Muscle of back (tissue), 11 donors: Measurements from ENCODE around the gene GDF2. TPM values are rescaled to one million over a fixed set of nuclear protein-coding genes. Genes with fewer than 3 reads are reported as not detected.

Experiments
- DNase-seq, 3 donors: peaks; one replicate each; pipeline versions ENCODE4 v3.0.0 to v3.0.0-alpha.2; 2013
- polyA plus RNA-seq, 10 donors: library from polyadenylated mRNA; unstranded; fragments of 120-200 nt; gene quantifications; one replicate each; pipeline ENCODE4 v1.2.1, GENCODE V29; 2013; ENCODE audit not compliant: insufficient read length in 10 of 10

Gene GDF2
- polyA plus RNA-seq, 10 donors: not detected

DNA sequence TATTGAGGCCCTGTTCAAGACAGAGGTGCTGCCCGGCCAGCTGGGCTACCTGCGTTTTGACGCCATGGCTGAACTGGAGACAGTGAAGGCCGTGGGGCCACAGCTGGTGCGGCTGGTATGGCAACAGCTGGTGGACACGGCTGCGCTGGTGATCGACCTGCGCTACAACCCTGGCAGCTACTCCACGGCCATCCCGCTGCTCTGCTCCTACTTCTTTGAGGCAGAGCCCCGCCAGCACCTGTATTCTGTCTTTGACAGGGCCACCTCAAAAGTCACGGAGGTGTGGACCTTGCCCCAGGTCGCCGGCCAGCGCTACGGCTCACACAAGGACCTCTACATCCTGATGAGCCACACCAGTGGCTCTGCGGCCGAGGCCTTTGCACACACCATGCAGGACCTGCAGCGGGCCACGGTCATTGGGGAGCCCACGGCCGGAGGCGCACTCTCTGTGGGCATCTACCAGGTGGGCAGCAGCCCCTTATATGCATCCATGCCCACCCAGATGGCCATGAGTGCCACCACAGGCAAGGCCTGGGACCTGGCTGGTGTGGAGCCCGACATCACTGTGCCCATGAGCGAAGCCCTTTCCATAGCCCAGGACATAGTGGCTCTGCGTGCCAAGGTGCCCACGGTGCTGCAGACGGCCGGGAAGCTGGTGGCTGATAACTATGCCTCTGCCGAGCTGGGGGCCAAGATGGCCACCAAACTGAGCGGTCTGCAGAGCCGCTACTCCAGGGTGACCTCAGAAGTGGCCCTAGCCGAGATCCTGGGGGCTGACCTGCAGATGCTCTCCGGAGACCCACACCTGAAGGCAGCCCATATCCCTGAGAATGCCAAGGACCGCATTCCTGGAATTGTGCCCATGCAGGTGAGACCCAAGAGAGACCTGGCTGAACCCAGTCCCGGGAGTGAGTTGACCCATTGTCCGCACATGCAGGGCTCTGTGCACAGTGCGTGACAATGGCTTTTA, 28.7 kb downstream of the GDF2 start:
- no peak for DNase-seq

DNA sequence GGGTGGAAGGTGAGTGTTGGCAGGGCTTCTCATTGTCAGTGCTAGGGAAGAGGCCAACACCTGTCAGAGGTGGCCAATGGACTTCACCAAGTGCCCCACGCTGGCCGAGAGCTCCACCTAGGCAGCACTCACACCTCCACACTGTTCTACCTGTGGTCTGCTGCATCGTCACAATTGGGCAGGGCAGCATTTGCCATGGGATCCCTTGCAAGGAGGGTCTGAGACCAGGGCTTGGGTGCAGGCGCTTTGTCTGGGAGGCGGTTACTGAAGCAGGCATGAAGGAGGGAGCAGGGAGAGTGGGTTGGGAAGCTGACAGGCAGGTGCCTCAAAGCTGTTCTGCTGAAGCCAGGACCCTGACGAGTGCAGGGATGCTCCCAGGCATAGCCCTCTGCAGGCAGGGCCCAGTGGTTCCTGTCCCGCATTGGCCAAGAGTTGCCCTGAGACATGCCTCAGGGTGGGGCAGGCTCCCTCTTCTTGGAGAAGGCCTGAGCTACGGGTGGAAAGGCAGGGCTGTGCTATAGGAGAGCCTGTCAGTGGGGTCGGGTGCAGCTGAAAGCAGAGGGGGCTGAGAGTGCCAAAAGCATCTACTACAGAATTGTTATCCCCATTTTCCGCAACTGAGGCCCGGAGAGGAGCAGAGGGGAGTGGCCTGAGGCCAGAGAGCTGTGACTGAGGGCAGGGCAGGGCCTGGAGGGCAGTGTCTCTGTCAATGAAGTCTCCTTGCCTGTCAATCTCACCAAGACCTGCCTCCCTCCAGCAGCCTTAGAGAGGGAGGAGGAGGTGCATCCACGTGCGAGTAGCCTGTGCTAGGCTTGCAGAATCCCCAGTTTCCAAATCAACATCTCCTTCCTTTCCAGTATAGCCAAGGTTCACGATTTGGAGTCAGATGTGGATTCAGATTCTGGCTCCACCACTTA, 29.9 kb downstream of the GDF2 start:
- no peak for DNase-seq

DNA sequence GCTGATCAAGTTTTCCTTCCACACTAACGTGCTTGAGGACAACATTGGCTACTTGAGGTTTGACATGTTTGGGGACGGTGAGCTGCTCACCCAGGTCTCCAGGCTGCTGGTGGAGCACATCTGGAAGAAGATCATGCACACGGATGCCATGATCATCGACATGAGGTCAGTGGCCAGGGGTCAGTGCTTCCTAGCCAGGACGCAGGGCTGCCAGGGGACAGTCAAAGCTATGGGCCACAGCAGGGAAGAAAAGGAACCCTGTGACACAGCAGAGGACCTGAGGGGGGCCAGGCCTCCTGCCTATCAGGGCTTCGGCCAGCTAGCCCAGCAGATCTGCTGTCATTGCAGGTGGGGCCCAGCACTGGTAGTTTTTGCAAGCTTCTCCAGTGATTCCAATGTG, 31.1 kb downstream of the GDF2 start:
- DNase-seq: no peak

DNA sequence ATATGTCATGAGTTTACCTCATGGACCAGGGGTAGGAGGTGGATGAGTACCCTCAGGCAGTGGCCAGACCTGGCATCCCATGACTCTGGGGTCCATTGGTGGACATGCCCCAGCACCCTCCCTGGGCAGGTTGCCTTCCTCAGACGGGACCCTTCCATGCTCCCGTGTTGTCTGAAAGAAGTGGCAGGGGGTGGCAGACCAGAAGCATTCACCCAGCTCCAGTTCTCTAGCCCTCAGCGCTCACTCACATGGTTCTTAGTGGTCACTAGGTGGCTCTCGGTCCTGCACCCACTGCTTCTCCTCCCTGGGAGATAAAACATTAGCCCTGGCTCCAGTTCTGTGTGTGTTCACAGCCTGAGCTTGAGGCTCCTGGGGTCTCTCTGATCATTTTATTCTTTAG, 31.9 kb downstream of the GDF2 start:
- DNase-seq: no peak

DNA sequence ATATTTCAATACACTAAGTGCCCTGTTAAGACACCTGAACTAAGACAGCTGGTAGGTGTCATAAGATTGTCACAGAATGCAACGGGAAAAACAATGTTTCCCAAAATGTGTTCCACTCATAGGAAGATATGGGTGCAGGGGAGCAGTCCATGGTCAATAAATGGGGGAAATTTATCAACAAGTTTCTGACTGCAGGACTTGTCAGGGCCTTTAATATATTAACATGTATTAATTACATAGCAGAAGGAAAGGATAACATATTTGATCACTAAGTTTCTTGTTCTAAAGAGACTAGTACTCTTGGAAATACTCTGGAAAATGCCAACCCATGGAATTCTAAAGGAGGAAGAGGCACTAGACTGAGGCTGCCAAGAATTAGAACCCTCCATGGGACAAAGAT, 32.6 kb downstream of the GDF2 start:
- DNase-seq: no peak

DNA sequence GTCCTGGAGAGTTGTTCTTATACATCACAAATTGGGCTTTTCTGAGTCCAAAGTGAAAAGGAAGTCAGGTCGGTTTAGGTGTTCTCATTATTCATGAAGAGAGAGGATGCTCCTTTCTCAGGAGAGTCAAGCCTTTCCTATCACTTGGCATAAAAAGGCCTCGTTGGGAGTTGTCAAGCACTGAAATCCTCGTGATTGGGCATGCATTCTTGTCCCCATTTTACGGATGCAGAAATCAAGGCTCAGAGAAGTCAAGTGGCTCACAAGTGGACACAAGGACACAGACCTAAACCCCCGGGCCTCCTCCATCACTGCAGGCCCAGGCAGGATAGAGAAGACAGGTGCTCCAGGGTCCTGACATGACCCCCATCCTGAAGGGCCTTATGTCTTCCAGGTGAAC, 34.5 kb downstream of the GDF2 start:
- no peak for DNase-seq

DNA sequence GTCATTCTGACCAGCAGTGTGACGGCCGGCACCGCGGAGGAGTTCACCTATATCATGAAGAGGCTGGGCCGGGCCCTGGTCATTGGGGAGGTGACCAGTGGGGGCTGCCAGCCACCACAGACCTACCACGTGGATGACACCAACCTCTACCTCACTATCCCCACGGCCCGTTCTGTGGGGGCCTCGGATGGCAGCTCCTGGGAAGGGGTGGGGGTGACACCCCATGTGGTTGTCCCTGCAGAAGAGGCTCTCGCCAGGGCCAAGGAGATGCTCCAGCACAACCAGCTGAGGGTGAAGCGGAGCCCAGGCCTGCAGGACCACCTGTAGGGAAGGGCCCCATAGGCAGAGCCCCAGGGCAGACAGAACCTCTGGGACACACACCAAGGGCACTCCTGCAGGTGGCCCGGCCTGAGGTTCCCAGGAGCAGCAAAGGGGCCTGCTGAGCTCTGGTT, 34.9 kb downstream of the GDF2 start:
- no peak for DNase-seq

DNA sequence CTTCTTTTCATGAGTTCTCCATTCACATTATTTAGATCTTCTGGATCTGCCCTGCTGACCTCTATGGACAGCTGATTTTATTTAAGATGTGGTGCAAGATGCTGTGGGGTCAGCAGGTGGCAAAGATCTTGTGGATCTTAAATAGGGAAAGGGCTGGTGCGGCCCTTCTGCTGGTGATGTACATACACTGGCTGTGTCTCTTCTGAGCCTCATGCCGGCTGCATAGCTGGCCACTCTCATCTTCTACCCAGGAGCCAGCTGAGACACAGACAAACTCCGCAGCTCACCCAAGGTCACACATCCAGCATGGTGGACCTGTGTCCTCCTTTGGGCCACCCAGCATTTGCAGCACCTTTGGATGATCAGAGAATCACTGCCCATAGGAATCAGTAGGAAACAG, 35.7 kb downstream of the GDF2 start:
- DNase-seq: no peak

DNA sequence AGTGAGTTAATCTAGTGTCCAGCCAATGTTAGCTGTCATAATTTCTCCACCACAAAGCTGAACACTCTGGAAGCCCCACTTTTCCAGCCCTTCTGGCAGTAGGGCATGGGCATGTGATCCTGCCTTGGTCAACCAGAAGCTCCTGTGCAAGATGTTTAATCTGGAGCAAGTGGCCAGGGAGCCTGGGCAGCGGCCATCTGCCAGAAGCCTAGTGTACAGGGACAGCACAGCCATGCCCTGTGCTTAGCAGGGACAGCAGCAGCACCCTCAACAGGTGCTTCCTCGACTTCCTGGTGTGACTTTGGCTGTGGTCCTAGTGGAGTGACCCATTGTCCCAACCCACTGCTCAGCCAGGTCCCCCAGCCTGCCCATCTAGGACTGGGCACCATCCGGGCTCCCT, 36.2 kb downstream of the GDF2 start:
- DNase-seq: no peak

DNA sequence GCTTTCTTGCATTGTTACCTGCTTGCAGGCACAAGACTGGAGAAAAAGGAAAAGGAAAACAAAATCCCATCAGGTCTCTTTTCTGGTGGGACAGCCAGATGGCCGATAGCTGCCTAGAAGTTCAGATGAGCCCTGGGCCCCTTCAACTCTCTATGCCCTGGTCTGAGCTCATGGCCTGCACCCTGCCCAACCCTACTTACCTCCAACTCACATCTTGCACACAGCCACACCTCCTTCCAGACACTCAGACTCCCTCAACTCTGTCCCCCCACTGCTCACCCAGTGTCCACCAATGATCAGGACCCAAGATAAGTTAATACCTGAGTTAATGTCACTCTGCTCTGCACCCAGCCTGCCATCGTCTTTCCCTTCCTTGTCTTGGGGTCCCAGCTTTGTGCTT, 36.8 kb downstream of the GDF2 start:
- DNase-seq: no peak

DNA sequence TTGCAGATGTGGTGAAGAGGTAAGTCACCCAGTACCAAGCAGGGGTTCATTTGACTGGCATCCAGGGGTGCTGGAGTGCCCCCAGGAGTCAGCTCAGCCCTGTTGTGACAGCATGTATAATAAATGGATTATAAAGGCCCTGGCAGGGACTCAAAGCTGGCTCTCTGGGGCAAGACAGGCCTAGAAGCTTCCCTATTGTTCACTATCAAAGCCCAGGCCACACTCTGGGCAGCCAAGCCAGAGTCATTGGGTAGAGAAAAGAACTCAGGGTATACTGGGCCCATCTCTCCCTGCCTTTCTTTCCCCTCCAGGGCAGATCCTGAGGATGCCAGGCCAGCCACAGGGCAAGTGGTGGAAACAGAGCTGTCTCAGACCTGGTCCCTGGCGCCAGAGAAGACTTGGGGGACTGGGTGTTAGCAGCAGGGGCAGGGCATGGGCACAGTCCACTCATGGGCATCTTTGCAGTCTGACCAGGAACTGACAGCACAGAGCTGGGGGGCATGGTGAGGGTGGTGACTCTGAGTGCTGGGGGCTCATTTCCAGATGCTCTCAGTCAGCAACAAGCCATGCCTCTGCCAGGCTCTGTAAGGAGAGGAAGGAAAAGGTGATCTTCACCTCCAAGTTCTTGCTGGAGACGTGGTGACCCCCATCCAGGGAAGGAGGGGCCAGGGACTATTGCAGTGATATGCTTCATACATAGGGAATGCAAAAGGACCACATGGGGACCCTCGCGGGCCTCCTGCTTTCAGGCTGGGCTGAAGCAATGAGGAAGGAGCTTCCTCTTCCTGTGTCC, 37.6 kb downstream of the GDF2 start:
- no peak for DNase-seq

DNA sequence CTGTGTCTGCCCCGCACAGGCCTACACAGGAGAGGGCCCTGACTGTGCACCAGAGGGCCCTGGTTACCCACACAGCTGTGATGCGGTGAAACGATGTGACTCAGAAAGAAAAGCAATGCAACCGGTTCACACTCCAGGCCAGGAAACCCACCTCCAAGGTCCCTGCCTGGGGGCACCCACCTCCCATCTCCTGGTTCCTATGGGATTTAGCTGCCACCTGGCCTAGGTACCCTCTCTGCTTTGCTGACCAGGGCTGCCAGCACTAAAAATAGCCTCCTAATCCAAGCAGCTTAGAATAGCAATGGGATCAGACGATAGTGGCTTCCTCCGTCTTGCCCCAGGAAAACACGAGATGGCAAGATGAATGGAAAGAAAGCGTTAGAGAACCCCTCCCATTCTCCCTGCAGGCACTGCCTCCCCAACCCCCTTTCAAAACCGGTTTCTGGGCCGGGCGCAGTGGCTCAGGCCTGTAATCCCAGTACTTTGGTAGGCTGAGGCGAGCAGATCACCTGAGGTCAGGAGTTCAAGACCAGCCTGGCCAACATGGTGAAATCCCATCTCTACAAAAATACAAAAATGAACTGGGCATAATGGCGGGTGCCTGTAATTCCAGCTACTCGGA, 38.3 kb downstream of the GDF2 start:
- DNase-seq: no peak

DNA sequence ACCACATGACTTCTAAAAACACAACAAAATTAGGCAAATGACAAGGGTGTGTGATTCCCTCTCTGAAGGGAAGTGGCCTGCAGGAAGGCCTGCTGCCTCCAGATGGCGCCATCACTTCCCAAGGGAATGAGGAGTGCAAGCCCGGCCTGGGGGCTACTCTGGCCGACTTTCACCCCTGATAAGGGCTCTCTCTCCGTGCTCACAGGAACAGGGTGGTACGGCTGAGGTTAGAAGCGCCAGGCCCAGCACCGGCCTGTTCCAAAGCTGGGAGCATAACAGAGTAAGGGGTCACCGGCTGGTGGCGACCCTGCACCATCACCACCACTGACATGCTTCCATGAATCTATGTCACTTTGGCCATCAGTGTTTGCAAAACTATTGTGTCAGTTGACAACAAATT, 39.0 kb downstream of the GDF2 start:
- DNase-seq: no peak

DNA sequence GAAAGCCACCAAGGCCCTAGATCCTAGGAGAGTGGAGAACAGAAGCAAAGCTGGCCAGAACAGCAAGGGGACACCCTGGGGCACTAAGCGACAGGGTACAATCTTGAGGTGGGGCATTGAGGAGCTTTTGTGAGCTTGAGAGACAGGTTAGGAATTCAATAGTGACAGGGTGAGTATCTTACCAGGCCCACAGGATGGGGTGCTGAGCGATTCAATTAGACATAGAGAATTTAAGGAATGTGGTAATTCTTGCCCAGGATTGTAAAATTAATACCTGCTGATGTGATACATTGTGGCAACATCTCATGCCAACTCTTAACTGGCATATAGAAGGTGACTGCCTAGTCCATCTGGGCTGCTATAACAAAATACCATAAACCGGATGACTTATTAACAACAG, 39.9 kb downstream of the GDF2 start:
- no peak for DNase-seq

DNA sequence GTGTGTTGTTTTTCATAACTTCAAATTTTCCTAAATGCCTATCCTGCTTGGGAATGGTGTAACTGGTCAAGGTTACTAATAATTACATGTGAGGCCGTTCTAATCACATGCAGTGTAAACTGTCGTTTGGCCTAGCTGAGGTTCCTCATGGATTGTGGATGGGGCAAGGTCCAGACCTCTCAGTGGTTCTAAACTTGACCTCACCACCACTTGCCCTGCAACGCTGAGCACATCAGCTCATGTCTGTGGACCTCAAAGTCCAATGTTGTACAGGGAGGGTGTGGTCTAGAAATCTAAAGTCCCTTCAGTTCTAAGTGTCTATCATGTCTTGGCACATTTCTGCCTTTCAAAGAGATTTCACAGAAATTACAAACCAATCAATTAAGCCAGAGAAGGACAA, 41.5 kb downstream of the GDF2 start:
- DNase-seq: no peak

DNA sequence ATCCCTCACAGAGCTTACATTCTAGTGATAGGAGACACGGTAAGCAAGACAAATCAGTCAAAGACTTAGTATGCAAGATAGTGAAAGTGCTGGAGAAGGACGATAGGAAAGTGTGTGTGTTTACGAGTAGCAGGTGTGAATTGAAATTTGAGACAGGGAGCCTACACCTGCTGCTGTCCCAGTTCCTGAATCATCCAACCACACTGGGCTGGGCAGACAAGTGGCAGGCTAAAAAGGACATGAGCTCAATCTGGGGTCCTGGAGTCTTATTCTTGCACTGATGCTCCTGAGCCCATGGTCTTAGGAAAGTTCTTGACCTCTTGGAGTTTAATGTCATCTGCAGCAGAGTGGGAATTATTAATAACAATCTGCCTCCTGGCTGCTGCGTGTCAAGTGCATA, 42.1 kb downstream of the GDF2 start:
- no peak for DNase-seq

DNA sequence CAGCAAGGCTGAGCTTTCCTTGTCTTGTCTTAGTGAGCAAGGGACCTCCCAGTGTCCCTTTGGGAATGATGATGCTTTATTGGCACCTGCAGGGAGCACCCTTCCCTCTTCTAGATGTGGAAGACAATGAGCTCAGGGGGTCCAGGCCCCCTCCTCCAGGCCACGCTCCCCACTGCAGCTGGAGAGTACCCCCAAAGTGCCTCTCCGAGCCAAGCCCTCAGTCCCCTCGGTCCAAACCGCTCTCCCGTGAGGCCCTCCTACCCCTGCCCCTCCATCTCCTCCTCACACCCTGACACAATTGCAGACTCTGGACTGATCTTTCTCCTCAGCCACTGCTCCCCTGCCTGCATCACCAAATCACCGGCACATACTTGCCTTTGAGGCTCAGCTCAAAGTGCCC, 42.7 kb downstream of the GDF2 start:
- no peak for DNase-seq

DNA sequence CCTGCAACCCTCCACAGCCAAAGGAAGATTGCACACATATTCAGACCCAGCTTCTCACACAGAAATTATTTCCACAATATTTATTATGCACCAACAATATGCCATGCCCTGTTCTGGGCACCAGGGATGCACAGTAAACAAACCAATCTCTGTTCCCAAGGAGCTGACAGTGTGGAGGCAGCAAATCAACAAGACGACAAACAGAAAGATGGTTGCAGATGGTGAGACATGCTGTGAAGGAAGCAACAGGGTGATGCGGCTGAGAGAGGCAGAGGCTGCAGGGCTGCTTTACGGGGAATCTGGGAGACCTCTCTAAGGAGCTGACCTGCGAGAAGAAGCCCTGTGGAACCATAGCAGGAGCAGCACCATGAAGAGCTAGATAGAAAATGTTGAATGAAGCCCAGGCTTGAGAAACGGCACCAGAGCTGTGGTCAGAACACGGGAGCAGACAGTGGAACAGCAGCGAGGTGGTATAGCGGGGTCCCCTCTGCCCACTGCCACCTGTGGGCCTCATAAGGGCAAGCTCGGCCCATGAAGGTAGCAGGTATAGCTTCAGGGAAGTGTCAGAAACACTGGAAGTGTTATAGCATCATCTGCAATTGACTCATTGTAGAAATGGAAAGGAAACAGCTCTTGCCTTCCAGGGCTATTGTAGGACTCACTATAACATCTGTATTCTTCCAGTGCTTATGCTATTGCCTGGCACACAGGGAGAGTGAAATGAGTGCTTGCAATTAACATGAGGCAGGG, 43.4 kb downstream of the GDF2 start:
- DNase-seq: no peak

DNA sequence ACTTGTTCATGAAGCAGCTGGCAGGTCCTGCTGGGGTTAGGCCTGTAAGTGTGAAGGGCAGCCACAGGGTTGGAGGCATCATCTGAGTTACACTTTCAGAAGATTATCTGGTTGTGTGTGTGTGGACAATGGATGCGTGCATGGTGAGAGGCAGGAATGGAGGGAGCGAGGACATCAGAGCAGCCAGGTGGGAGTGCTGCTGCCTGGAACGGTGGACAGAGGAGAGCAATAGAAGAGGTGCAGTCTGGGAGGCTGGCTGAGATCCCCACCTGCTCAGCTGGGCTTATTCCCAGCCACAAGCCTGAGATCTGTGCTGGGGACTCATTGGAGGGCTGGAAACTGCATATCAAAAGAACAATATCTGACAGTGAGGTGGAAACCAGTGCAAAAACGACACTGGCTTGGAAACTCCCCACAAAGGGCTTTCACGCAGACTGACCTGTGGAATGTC, 44.0 kb downstream of the GDF2 start:
- no peak for DNase-seq

DNA sequence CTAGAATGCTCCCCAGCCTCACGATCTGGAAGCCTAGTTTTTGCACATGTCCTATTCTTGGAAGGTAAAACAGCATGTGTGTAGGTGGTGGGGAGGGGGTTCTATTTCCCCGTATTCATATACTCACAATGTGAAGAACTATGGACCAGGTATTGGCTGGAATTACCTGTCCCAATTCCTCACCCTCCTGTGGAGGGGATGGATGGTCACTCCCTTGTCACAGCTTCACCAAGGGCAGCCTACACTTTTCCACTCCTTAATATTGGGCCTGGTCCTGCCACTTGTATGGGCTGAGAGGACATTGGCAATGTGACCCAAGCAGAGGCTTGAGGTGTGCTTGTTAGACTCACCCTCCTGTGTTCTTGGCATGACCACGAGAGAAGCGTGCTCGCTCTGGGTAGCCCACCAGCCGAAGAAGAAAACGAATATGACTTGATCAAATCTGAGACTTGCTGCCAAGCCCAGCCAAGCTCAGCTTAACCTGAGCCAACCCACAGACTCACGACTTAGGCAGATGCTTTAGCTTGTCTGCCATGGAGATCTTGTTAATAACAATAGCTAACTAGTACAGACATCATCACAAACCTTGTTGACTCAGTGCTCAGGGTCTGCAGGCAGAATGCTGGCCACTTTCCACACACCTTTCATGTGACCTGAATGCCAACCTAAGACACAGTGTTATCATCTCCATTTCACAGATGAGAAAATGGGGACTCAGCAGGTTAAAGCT, 44.6 kb downstream of the GDF2 start:
- no peak for DNase-seq
